Hematopoietic multipotent progenitor cell treated with erythropoietin and hydrocortisone succinate and interleukin-3 and kit ligand, for 4 days (in vitro differentiated cells): ENCODE data around the gene GPRC5C.

Experiments used
- DNase-seq: peaks from one replicate; pipeline ENCODE4 v3.0.0-alpha.2; 2015

The GPRC5C gene

GRCh38 chr17:74408262-74408661 lies 23.6 kb upstream of the GPRC5C start:
- DNase-seq = peak; percentile 16

GRCh38 chr17:74408815-74409214 lies 23.1 kb upstream of the GPRC5C start:
- DNase-seq = no peak

- no peak for DNase-seq
These were observed 21.9 kb upstream of the GPRC5C start for GRCh38 chr17:74410001-74410443.

GRCh38 chr17:74412581-74412980 lies 19.3 kb upstream of the GPRC5C start:
- no peak for DNase-seq

DNA sequence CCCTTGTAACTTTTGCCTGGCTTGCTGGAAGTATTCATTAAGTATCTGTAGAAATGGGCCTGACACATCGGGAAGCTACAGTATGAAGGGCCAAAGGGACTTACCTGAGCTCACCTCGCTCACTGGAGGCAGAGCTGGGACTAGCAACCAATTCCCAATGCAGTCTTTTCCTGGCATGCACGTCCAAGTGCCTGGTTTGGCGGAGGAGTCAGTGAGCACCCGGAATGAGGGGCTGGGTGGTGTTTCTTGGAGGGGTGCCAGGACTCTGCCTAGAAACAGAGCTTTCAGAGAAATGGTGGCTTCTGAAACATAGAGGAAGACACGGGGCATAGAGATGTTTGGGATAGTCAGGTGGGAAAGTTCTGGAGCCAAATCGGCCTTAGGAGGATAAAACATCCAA lies 18.4 kb upstream of the GPRC5C start:
- no peak for DNase-seq

DNA sequence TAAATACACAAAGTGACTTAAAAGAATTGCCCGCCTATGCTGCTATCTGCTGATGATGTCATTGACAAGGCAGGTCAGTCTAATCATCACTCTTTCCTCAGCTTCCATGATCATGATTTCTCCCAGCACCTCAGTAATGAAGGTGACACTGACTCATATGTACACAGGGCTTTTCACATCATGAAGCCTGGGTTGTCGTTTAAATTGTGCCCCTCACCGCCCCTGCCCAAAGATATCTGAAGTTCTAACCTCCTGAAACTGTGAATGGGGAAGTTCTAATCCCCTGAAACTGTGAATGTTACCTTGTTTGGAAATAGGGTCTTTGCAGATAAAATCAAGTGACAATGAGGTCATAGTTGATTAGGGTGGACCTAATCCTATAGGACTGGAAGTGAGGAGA lies 17.4 kb upstream of the GPRC5C start:
- DNase-seq = no peak

DNA sequence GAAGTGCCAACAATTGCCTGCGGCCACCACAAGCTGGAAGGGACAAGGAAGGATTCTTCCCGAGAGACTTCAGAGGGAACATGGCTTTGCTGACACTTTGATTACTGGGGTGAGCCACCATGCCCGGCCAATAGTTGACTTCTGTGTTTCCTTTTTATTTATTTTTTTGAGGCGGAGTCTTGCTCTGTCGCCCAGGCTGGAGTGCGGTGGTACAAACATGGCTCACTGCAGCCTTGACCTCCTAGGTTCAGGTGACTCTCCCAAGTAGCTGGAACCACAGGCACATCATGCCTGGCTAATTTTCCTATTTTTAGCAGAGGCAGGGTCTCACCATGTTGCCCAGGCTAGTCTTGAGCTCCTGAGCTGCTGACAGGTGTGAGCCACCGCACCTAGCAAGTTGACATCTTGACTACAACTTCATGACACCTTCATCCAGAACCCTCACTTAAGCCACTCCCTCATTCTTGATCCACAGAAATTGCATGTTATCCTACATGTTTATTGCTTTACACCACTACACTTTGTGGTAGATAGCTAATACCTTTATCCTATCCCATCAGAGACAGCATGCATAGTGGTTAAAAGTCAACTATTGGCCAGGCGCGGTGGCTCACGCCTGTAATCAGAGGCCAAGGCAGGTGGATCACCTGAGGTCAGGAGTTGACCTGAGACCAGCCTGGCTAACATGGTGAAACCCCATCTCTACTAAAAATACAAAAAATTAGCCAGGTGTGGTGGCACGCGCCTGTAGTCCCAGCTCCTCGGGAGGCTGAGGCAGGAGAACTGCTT lies 16.1 kb upstream of the GPRC5C start:
- no peak for DNase-seq

- peak; percentile 11 for DNase-seq
These were observed 14.5 kb upstream of the GPRC5C start for GRCh38 chr17:74417178-74418045.

DNA sequence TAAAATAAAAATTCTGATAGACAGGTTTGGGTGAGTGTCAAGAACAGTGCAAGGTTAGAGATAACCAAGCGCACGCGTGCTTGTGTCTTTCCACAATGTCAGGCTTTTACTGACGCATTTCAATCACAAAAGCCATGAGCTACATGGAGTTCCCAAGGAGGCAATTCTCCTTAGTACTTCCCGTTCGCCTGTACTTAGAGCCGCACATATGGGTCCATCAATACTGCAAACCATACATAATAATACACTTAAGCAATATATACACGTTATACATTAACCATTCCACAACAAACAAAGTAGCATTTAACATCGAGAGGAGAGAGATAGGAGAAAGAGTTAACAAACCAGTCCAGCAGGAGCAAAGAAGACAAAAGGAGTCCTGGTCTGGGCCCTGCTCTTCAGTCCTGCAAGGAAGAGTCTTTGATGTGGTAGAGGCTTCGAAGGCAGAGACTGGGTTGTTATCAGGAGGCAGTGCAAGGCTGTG lies 11.9 kb upstream of the GPRC5C start:
- DNase-seq = peak; percentile 12

DNA sequence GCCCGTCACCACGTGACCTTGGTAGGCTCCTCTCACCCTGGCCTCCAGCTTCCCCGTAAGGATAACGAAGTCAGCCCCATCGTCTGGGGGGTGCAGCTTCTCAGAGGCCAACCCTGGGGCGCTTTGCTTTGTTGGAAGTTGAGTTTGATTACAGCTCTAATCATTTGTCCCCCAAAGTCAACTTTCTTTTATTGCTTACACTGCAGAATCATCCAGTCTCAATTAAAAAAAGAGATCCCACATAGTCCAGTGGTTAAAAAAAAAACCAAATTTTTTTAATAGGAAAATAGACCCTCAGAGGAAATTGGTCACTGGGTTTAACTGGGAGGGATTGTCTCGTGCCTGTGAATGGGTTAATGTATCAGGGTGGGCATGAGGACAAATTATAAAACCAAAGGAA lies 7.8 kb upstream of the GPRC5C start:
- DNase-seq = no peak

DNA sequence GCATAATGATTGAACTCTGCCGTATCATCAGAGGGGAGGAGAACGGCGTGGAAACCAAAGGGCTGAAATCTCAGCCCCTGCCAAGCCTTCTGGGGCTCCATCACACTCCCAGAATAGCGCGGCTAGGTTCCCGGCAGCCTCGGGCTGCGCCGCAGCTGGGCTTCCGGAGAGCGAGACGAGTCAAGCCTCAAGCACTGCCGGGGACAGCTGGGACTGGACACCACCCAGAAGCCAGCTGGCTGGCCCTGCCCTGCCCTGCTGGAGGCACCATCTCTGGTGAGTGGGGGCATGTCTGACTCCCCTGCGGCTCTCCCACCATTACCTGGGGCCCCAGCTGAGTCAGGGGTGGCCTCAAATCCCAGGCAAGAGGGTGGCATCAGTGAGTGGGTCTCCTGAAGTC lies 7.2 kb upstream of the GPRC5C start:
- no peak for DNase-seq

- DNase-seq = no peak
These were observed 5.3 kb upstream of the GPRC5C start for GRCh38 chr17:74426551-74427047.

- no peak for DNase-seq
These were observed 4.7 kb upstream of the GPRC5C start for GRCh38 chr17:74427048-74427762.

- DNase-seq = no peak
These were observed 4.1 kb upstream of the GPRC5C start for GRCh38 chr17:74427763-74428153.

DNA sequence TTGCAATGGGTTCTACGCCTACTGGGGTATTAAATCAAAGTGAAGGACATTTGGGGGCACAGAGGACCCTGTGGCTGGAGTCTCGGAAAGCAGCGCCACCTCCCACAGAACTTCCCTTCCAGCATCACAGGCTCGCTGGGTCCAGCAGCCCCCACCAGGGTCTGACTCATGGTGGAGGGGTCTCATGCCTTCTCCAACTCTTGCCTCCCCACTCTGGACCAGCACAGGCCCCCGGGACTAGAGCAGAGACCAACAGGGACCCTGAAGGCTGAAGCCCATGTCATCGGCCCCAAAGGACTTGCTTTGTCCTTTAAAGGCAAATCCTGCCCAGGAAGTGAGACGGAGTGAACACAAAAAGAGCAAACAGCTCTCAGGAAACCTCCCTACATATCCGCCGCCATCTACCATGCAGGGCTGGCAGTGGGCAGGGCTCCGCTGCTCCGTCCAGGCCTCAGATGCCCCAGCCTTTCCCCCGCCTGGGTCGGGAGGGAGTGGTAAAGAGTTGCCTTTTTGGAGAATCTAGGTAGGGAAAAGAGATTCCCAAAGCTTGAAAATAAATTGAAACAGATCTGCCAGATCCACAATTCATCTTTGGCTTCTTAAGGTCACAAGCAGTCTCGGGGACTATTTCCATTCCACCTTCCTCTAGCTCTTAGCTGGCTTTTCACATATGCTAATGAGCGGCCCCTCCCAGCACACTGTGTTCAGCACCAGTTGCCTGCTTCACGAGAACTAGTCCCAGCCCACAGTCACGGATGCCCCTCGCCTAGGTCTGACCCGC lies 2.1 kb upstream of the GPRC5C start:
- no peak for DNase-seq

DNA sequence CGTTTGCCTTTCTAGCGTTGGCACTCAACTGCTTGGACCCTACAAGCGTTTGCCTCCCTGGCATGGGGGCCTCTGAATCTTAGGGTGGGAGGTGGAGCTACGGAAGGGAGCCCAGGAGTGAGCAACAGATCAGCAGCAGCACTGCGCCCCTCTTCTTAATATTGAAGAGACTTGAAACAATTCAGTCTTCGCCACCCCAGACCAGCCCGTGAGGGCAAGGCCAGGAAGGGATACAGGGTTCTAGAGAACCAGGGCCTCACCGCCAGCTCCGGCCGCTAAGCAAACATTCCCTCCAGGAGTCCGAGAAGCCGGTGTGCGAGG lies 1.5 kb upstream of the GPRC5C start:
- DNase-seq = no peak

DNA sequence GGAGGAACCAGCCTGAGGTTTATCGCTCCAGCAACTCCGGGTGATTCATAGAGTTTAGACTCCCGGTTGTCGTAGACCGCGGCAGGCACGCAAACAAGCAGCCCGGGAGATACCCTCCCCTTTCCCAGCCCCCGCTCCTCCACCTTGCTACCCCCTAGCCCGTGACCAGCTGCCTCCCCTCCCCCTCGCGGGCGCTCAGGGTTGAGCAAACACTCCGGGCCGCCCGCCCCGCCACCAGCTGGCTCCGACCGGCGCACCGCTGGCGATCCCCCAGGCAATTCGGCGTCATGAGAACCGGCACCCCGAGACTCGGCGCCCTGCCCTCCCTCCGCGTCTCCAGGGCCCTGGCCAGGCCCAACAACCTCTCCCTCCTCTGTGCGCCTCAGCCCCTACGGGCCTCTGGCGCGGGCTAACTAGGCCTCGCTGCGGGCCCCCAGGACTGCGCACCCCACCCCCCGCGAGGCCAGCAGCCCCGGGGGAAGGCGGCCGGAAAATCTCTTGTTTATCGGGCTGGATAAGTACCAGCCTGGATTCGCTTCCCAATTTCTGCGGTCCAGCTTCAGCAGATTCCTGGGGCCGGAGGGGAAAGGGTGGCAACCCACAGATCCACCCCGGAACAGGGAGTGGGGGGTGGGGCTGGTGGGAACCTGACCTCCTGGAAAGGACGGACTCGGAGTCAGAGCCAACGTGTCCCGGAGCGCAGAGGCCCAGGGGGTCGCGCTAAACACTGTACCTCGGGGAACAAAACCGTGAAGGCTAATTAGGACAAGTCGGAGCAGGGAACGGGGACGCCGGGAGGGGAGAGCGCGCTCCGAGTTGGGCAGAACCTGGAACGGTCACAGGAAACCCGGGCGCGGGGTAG lies 951 bp upstream of the GPRC5C start:
- DNase-seq = peak; percentile 38

DNA sequence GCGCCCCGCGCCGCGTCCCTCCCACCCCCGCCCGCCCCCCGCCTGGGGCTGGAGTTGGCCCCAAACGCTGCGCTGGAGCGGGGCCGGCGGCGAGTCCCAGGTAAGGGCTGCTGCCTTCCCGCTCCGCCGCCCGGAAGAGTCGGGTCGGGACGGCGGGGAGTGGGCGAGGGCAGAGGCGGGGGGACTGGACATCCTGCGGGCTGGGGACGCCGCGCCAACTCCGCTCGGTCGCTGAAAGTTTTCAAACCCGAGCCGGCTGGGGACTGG lies 469 bp downstream of the GPRC5C start:
- no peak for DNase-seq

GRCh38 chr17:74432766-74433391 lies 991 bp downstream of the GPRC5C start:
- no peak for DNase-seq

- no peak for DNase-seq
These were observed 1.7 kb downstream of the GPRC5C start for GRCh38 chr17:74433421-74434121.
